Stimulated activated CD4-positive, alpha-beta T cell treated with anti-CD3 and anti-CD28 coated beads, TNF-alpha, amount 100 ng/mL, for 4 hours (primary cell): ENCODE results near the gene PRKD1.

Experiments used
- DNase-seq, 3 experiments: peaks; one replicate each; pipeline ENCODE4 v3.0.0-alpha.2; 2020; ENCODE audit warnings: low read depth in 3 of 3

The PRKD1 gene

GRCh38 chr14:29674566-29675285, 252.9 kb downstream of the PRKD1 start:
- no peak for DNase-seq

- no peak for DNase-seq
Measured at GRCh38 chr14:29672831-29673230, 254.8 kb downstream of the PRKD1 start.

- DNase-seq = no peak
Measured at GRCh38 chr14:29671034-29671433, 256.6 kb downstream of the PRKD1 start.

- no peak for DNase-seq
Measured at GRCh38 chr14:29668201-29668600, 259.4 kb downstream of the PRKD1 start.

GRCh38 chr14:29664515-29664914, 263.1 kb downstream of the PRKD1 start:
- DNase-seq = no peak

GRCh38 chr14:29663281-29663801, 264.3 kb downstream of the PRKD1 start:
- DNase-seq = no peak

GRCh38 chr14:29654901-29655550, 272.6 kb downstream of the PRKD1 start:
- no peak for DNase-seq

GRCh38 chr14:29653303-29653702, 274.3 kb downstream of the PRKD1 start:
- DNase-seq = no peak

GRCh38 chr14:29652571-29652970, 275.1 kb downstream of the PRKD1 start:
- no peak for DNase-seq

- no peak for DNase-seq
Measured at GRCh38 chr14:29650554-29651269, 276.9 kb downstream of the PRKD1 start.

GRCh38 chr14:29649170-29649569, 278.5 kb downstream of the PRKD1 start:
- DNase-seq = no peak

- DNase-seq = no peak
Measured at GRCh38 chr14:29648045-29648444, 279.6 kb downstream of the PRKD1 start.

- DNase-seq = no peak
Measured at GRCh38 chr14:29645117-29645516, 282.5 kb downstream of the PRKD1 start.

- DNase-seq = no peak
Measured at GRCh38 chr14:29643433-29644211, 284.0 kb downstream of the PRKD1 start.

GRCh38 chr14:29637411-29637810, 290.2 kb downstream of the PRKD1 start:
- DNase-seq = no peak

GRCh38 chr14:29636870-29637269, 290.8 kb downstream of the PRKD1 start:
- no peak for DNase-seq

GRCh38 chr14:29630566-29631160, 297.0 kb downstream of the PRKD1 start:
- DNase-seq = no peak

- no peak for DNase-seq
Measured at GRCh38 chr14:29629839-29630238, 297.8 kb downstream of the PRKD1 start.

- DNase-seq = no peak
Measured at GRCh38 chr14:29627137-29627536, 300.5 kb downstream of the PRKD1 start.

GRCh38 chr14:29618323-29619067, 309.2 kb downstream of the PRKD1 start:
- no peak for DNase-seq

GRCh38 chr14:29616922-29617321, 310.7 kb downstream of the PRKD1 start:
- DNase-seq = no peak
